ENCODE data around the gene MZF1. TPM values are rescaled to one million over a fixed set of nuclear protein-coding genes. Genes with fewer than 3 reads are reported as not detected.

Gene MZF1
- total RNA-seq, 1 donor from 2014 or later, result 50.7 TPM

DNA sequence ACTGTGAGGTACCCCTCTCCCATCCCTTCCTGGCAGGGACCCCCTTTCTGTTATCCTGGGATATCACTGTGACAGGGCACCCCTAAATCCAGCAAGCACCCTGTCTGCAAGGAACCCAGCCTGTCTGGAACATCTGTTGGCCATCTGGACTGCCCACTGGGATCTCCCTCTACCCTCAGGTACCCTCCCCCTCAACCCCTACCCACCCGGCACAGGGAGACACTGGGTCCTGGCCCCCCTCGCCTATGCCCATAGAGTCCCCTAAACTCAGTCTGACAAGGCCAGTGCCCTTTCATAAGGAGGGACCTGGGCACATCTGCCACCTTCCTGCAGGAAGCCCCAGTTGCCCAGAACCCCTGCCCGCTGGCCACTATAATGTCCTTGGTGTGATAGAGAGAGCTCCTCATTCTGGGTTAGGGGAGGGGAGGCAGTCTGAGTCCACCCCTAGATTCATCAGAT is 58.5 kb downstream of the MZF1 start:
- DNase-seq (no peak), ATAC-seq (no peak)
- Histone ChIP-seq H3K4me3 (peak overlapping the region; percentile 52), H3K4me1 (peaks cover 43% of the 10 kb centered on the region), H3K27ac (peak overlapping the region; percentile 71), H3K36me3 (peaks cover 20% of the 10 kb centered on the region), H3K27me3 (ENCODE audit: low read depth) (no peaks in the 10 kb centered on the region), H3K9me3 (no peaks in the 10 kb centered on the region)
- intact Hi-C loops (cut with DNase I), result no loop called here
- TF ChIP-seq, protein P1, sequence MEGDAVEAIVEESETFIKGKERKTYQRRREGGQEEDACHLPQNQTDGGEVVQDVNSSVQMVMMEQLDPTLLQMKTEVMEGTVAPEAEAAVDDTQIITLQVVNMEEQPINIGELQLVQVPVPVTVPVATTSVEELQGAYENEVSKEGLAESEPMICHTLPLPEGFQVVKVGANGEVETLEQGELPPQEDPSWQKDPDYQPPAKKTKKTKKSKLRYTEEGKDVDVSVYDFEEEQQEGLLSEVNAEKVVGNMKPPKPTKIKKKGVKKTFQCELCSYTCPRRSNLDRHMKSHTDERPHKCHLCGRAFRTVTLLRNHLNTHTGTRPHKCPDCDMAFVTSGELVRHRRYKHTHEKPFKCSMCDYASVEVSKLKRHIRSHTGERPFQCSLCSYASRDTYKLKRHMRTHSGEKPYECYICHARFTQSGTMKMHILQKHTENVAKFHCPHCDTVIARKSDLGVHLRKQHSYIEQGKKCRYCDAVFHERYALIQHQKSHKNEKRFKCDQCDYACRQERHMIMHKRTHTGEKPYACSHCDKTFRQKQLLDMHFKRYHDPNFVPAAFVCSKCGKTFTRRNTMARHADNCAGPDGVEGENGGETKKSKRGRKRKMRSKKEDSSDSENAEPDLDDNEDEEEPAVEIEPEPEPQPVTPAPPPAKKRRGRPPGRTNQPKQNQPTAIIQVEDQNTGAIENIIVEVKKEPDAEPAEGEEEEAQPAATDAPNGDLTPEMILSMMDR (IDR thresholded peaks at IDR 0.05), result no peak

DNA sequence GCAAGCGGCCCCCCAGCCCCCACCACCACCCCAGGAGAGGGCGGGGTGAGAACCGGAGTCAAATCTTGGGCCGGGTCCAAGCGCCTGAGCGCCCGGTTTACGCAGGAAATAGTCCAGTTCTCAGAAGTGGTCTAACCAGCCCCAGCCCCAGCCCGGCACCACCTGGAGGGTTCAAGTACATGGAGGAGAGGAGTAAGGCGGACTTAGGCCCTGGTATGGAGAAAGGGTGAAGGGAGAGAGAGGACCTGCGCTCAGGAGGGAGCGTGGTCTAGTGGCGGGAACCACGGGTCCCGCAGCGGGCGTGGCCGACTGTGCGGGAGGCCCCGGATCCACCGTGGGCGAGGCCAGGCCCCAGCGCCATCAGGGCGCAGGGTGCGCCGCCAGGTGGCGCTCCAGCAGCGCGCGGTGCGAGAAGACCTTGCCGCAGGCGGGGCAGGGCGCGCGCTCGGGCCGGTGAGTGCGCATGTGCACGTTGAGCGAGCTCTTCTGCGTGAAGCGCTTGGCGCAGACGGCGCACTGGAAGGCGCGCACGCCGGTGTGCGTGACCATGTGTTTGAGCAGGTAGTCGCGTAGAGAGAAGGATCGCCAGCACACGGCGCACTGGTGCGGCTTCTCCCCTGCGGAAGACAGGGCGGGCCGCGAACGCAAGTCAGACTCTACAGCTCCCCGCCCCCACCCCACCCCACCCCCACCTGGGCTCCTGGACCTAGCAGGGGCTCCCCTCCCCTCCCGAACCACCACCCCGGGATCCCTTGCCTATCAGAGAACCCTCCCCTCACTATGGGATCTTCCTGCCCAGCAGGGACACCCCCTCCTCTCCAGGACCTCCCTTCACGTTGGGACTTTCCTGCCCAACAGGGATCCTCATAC is 59.2 kb downstream of the MZF1 start:
- peak; percentile 96 for DNase-seq
- ATAC-seq, result peak; percentile 95
- TF ChIP-seq, protein P1 (IDR thresholded peaks at IDR 0.05), result peak; percentile 97
- Histone ChIP-seq H3K27me3 (ENCODE audit: low read depth) (no peaks in the 10 kb centered on the region), H3K9me3 (no peaks in the 10 kb centered on the region), H3K4me1 (peaks cover 43% of the 10 kb centered on the region), H3K27ac (peak overlapping the region; percentile 71), H3K36me3 (peaks cover 20% of the 10 kb centered on the region), H3K4me3 (peak overlapping the region; percentile 52)
- intact Hi-C loops (cut with DNase I), result no loop called here

DNA sequence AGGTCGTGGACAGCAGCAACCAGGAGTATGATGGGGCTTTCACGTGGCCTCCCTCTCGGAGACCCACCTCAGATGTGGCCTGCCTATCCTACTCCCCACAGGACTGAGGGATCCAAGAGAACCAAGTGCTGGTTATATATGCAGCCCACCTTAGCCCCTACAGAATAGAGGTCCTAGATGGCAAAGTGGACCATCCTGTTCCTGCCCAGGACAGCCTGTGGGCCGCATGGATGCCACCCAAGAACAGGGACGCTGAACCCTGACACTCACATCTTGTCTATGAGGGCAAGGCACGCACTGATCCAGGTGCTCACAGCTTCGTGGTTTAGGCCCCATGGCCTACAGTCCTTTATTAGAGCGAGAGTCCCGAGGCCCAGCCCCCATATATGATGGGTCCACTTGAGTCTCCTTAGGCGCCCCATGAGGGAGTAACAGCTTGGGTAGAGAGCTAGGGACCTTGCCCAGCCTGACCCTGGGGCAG is 59.9 kb downstream of the MZF1 start:
- peaks cover 38% of the 10 kb centered on the region for H3K4me1 ChIP-seq
- no peaks in the 10 kb centered on the region for H3K9me3 ChIP-seq
- no peaks in the 10 kb centered on the region for H3K27me3 ChIP-seq (ENCODE audit: low read depth)
- intact Hi-C loops (cut with DNase I), result no loop called here
- H3K27ac ChIP-seq, result peak overlapping the region; percentile 71
- H3K4me3 ChIP-seq, result peak overlapping the region; percentile 52
- ATAC-seq (no peak), DNase-seq (no peak)
- peaks cover 20% of the 10 kb centered on the region for H3K36me3 ChIP-seq
- TF ChIP-seq, protein P1 (IDR thresholded peaks at IDR 0.05), result no peak

Small RNAs within 50 kb of the gene (microRNA-seq; reads per million reads assigned to microRNA genes)
- gene MIR6807 (ENCODE audit: borderline number of aligned reads), result not detected

Other genes with a start within 250 kb of the MZF1 start
- gene ZSCAN22, start 246.3 kb downstream of the MZF1 start, total RNA-seq, result 3.6 TPM
- 14.0 TPM for gene A1BG, start 219.8 kb downstream of the MZF1 start, total RNA-seq
- gene ZNF497, start 210.6 kb downstream of the MZF1 start, total RNA-seq, result 2.5 TPM
- gene ZNF837, start 192.3 kb downstream of the MZF1 start, total RNA-seq, result 1.2 TPM
- gene RPS5, start 186.1 kb downstream of the MZF1 start, total RNA-seq, result 770 TPM
- gene RNF225, start 177.7 kb downstream of the MZF1 start, total RNA-seq, result not detected
- 10.0 TPM for gene ZNF584, start 164.7 kb downstream of the MZF1 start, total RNA-seq
- gene ZNF132, start 133.2 kb downstream of the MZF1 start, total RNA-seq, result 7.4 TPM
- 8.3 TPM for gene ZNF324B, start 121.7 kb downstream of the MZF1 start, total RNA-seq
- 10.0 TPM for gene ZNF324, start 106.3 kb downstream of the MZF1 start, total RNA-seq
- 9.1 TPM for gene ZNF446, start 97.0 kb downstream of the MZF1 start, total RNA-seq
- gene SLC27A5, start 61.3 kb downstream of the MZF1 start, total RNA-seq, result 6.6 TPM
- gene ZBTB45, start 53.5 kb downstream of the MZF1 start, total RNA-seq, result 14.1 TPM
- 233 TPM for gene TRIM28, start 29.3 kb downstream of the MZF1 start, total RNA-seq
- 104 TPM for gene CHMP2A, start 18.2 kb downstream of the MZF1 start, total RNA-seq
- gene UBE2M, start 14.7 kb downstream of the MZF1 start, total RNA-seq, result 50.4 TPM

Measured in lower lobe of right lung (tissue), 2 donors.